CD4-positive, alpha-beta T cell treated with Interleukin-10 for 1 hour (primary cell): Measurements from ENCODE around the gene GAS2.

Experiments
- DNase-seq: peaks from one replicate; pipeline ENCODE4 v3.0.0-alpha.2; 2020

GAS2 gene

DNA sequence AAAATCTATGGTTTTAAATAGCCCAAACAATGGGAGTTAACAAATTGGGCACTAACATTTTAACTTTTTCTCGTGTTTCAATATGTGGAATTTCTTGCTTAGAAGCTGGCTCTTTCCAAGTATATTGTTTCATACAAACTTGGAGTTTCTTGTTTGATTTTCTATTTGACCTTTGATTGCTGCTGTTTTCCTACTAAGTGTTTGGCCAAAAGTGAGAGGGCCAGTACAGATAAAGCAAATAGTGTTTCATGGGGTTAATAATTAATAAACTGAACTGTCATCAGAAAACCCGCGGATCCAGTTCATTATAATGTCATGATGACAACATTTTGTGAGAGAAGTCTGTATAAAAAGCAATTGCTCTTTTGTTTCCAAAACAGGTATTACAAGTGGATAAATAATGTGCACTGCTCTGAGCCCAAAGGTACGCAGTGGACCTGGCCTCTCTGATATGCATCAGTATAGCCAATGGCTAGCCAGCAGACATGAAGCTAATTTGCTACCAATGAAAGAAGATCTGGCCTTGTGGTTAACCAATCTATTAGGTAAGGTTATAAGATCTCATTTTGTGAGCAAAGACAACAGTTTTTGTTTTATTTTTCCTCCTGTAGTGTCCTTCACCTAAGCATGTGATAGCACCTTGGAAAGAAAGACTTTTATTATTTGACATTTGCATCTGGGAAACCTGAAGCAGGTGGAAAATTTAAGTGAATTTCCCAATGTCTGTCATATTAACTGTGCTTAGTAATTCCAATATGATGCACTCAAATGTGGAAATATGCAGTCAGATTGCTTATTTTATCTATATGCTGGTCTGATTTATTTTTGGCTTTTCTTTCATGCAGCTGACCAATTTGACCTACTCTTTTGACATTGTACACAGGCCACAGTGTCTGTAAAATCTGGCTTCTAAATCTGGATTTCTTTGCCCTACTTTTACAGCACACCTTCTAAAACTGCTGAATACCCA, 8.3 kb downstream of the GAS2 start:
- no peak for DNase-seq

- no peak for DNase-seq
Measured at GRCh38 chr11:22677153-22677903, 10.9 kb downstream of the GAS2 start.

GRCh38 chr11:22680628-22681027, 14.2 kb downstream of the GAS2 start:
- DNase-seq = no peak

DNA sequence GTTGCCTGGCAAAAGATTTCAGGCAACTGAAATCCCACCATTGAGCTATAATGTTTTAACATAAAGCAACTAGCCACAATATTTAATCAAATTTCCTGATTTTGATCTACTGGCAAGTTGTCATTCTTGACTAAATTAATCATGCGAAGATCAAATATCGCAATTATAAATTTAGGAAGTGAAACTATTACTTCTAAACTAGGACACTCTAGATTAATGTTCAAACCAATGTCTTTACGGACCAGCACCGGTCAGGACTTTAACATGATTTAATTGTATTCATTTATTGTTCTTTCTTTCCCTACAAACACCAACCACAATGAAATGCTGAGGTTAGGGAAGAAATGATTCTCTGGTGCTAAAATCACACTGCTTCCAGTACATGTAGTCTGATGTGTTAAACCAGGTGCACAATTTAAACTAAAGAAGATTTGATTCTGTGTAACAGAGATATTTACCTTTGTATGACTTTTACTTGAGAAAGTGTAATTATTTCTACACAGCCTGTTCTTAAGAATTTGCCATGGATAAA, 14.9 kb downstream of the GAS2 start:
- DNase-seq = no peak

DNA sequence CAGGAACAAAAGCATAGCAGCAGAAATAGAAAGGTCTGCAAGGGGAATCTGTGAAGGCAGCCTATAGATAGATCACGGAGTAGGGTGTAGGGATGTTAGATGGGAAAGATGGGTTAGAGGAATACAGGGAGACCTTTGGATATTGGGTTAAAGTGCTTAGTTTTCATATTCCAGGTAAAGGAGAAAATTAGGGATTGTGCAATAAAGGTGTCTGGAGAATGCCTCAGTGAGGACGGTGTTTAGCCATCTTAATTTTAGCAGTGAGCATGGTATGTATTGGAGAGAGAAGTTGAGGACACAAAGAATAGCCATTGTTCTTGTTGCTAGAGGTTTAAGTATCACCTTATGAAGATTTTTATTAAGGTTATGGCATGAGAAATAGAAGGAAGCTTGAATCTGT, 17.7 kb downstream of the GAS2 start:
- DNase-seq = no peak

DNA sequence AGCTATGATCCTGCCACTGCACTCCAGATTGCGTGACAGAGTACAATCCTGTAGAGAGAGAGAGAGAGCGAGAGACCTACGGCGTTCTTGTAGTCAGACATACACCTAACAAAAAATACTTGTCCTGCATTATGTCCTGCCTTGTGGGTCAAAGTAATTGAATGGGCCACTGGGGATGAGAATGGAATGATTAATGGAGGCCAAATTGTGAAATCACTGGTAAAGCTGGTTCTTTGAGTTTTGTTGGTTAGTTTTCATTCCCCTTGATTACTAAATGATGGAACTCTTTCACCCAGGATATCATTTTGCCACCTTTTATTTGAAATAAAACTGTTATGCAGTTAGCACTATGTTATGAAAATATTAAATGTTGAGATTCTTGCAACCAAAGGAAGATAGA, 18.7 kb downstream of the GAS2 start:
- no peak for DNase-seq

GRCh38 chr11:22688914-22689313, 22.5 kb downstream of the GAS2 start:
- no peak for DNase-seq

DNA sequence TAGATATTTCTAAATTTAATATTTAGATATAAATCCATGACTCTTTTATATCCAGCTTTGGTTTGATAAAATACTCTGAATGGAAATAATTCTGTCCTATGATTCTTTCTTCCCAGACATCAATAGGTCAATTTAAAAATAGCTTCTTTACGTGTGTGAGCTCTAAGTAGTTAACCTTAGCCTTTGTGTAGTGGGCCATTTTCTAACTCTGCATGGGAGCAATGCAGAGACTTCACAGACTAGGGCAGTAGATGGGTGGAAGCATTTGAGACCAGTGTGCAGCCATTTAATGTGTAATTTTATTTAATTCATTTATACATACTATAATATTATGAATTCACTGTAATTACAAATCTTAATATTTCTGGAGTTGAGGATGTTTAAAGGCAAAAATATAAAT, 23.8 kb downstream of the GAS2 start:
- DNase-seq = no peak

- DNase-seq = peak; percentile 13
Measured at GRCh38 chr11:22690871-22691270, 24.5 kb downstream of the GAS2 start.

DNA sequence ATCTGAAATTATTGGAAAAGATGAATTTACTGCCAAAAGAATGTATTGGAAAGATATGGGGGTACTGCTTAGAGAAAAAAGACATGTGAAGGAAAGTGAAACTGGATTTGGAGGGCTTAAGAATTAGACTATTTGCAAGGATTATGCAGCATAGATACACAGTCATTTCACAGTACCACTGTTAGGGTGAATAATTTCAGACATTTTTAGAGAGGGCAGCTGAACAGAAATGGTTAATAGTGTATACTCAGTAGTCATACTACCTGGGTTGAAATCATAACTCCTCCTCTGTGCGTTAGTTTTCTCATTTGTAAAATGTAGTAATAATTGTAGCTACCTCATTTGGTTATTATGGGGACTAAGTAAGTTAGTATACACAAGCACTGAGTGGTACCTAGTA, 33.0 kb downstream of the GAS2 start:
- no peak for DNase-seq

GRCh38 chr11:22702031-22702430, 35.6 kb downstream of the GAS2 start:
- DNase-seq = no peak

GRCh38 chr11:22703040-22703439, 36.6 kb downstream of the GAS2 start:
- no peak for DNase-seq

- no peak for DNase-seq
Measured at GRCh38 chr11:22703591-22703990, 37.2 kb downstream of the GAS2 start.

GRCh38 chr11:22707119-22707899, 40.9 kb downstream of the GAS2 start:
- DNase-seq = no peak

GRCh38 chr11:22711071-22711770, 44.8 kb downstream of the GAS2 start:
- no peak for DNase-seq

DNA sequence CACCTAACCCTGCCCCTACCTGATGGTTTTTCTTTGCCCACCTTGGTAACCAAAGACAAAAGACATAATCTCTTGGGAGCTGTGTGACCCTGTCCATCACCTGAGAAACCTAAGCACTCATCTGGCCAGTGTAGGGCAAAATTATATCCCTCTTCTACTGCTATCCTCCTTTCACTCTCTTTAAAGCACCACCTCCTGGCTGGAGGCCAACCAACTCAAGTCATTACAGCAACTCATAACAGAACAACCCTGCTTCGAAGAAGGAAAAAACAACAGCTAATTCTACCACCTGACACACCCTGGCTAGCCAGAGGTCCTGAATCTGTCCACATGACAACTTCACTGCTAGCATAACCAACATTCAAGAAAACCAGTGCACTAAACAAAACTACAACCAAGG, 45.5 kb downstream of the GAS2 start:
- no peak for DNase-seq

DNA sequence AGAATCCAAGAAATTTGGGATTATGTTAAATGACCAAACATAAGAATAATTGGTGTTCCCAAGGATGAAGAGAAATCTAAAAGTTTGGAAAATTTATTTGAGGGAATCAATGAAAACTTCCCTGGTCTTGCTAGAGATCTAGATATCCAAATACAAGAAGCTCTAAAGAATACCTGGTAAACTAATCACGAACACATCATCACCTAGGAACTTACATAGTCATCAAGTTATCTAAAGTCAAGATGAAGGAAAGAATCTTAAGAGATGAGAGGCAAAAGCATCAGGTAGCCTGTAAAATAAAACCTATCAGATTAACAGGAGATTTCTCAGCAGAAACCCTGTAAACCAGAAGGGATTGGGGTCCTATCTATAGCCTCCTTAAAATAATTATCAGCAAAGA, 46.9 kb downstream of the GAS2 start:
- no peak for DNase-seq

- DNase-seq = no peak
Measured at GRCh38 chr11:22715971-22716370, 49.6 kb downstream of the GAS2 start.

DNA sequence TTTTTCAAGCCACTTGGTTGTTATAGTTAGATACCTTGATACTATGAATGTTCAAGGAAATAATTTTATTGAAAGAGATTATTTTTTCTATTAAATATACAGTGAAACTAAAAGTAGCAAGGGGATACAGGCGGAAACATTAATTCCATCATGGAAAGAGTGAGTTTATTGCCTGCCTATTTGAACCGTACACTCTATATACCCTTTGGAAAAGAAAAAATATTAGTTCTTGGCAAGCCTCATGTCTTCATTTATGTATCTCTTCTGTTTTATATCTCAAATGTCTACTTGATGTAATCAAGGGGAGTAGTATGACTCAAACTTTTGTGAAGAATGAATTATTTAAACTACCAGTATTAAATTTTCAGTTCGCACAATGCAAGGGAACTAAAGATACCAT, 54.0 kb downstream of the GAS2 start:
- DNase-seq = no peak

DNA sequence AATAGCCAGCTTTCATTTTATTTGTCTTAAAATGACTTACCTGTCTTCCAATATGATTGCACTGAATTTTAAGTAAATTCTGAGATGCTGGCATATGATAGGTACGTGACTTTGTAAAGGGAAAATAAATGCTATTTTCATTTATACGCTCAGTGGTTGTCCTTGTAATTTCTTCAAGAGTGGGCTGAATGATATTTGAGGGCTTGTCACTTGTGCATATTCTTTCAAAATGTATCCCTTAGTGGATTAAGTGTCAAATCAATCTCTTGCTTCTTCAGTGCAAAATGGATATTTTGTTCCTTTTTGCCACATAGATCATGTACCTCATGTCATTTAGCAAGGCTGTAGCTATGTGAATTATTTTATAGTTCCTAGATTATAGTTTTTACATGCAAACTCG, 56.9 kb downstream of the GAS2 start:
- no peak for DNase-seq

GRCh38 chr11:22725079-22725478, 58.7 kb downstream of the GAS2 start:
- DNase-seq = no peak

DNA sequence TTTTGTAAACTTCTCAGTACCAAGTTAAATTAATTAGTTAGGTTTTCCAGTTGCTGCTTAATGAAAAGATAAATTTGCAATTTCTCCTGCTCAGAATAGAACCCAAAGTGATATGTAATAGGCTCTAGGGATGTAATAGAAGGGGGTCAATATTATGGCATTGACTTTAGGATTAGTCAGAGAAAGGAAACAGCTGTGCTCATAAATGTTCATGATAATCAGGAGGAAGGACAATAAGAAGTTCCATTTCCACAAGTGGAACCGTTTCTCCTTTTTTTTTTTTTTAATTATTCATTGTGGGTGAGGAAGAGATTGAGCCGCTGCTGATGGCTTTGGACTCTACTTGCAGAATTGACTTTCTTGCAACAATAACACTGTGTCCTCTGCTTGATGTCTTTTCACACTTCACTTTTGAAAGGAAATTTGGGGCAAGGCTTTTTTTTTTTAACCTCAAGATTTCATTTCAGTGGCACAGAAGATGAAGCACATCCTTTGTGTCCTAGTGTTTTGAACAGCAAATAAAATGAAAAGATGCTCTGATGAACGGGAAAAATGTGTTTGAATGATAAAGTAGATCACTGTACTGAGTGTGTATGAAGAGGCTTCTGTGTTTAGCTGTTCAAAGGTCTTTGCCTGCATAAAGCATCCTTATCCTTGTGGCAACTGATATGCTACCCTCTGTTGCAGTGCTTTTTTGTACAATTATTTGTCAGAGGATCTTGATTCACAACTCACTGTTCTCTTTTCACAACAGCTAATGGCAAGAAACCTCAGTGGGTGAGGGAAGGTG, 62.4 kb downstream of the GAS2 start:
- no peak for DNase-seq
